Body of pancreas (tissue), 4 donors: ENCODE data around the gene GPR155.

Experiments used
- POLR2A ChIP-seq, 3 donors: fragments of 450-650 bp; IDR thresholded peaks; one replicate each; pipeline ENCODE4 v1.6.1; 2016; ENCODE audit warnings: antibody characterized with exemption in 3 of 3, mild to moderate bottlenecking in 2 of 3
- TF ChIP-seq, protein P1 (sequence below), 7 experiments: fragments of 450-650 bp in 4 of 7; fragments of 200-600 bp in 3 of 7; sonication (generic) in 3 of 7; IDR thresholded peaks; one replicate each; pipeline ENCODE4 v1.5.1; 2016 to 2019; ENCODE audit warnings: antibody characterized with exemption in 7 of 7

DNA sequence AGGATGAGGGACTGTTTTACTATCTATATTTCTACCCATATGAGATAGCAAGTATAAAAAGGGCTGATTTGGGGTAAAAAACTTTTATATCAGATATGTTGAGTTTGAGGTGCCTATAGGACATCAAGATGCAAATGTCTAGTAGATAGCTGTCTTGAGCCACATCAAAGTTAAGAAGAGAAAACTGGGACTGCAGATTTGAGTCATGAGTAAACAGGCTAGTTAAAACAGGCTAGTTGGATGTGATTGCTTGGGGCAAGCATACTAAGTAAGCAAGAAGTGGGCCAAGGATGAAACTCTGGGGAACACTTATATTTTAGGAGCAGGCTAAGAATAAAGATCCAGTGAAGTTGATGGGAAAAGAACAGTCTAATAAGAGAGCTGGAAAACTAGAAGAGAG is 94.1 kb downstream of the GPR155 start:
- TF ChIP-seq POLR2A (IDR thresholded peaks at IDR 0.05): no peak
- TF ChIP-seq, protein P1, sequence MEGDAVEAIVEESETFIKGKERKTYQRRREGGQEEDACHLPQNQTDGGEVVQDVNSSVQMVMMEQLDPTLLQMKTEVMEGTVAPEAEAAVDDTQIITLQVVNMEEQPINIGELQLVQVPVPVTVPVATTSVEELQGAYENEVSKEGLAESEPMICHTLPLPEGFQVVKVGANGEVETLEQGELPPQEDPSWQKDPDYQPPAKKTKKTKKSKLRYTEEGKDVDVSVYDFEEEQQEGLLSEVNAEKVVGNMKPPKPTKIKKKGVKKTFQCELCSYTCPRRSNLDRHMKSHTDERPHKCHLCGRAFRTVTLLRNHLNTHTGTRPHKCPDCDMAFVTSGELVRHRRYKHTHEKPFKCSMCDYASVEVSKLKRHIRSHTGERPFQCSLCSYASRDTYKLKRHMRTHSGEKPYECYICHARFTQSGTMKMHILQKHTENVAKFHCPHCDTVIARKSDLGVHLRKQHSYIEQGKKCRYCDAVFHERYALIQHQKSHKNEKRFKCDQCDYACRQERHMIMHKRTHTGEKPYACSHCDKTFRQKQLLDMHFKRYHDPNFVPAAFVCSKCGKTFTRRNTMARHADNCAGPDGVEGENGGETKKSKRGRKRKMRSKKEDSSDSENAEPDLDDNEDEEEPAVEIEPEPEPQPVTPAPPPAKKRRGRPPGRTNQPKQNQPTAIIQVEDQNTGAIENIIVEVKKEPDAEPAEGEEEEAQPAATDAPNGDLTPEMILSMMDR (IDR thresholded peaks at IDR 0.05): no peak
